Measurements from ENCODE around the gene KRTAP1-3.
"Not testable (repeated sequence)": the region's sequence is repeated elsewhere in the genome, so short reads cannot be mapped to it uniquely, and the experiment has no call there.

The KRTAP1-3 gene

GRCh38 chr17:41034346-41034935 lies at the start of gene KRTAP1-3:
Gene KRTAP1-3 (minus strand): TSS chr17:41034874. CDS start chr17:41034821, 53 bp downstream.
- not testable (repeated sequence) for DNase-seq

GRCh38 chr17:41084100-41084856 lies 49.6 kb upstream of the KRTAP1-3 start, which contains the start of gene KRTAP4-7:
Gene KRTAP4-7 (plus strand): TSS chr17:41084150. CDS start chr17:41084207, 57 bp downstream.
- not testable (repeated sequence) for DNase-seq

GRCh38 chr17:41083427-41083826 lies 48.8 kb upstream of the KRTAP1-3 start:
- not testable (repeated sequence) for DNase-seq

- no peak for DNase-seq
Observed at GRCh38 chr17:41082626-41083025, 48.0 kb upstream of the KRTAP1-3 start.

GRCh38 chr17:41076788-41077187 lies 42.1 kb upstream of the KRTAP1-3 start:
- no peak for DNase-seq

GRCh38 chr17:41073676-41074075 lies 39.0 kb upstream of the KRTAP1-3 start:
- DNase-seq: no peak

- no peak for DNase-seq
Observed at GRCh38 chr17:41071606-41072360, 37.1 kb upstream of the KRTAP1-3 start.

- DNase-seq: no peak
Observed at GRCh38 chr17:41069031-41069430, 34.4 kb upstream of the KRTAP1-3 start.

- no peak for DNase-seq
Observed at GRCh38 chr17:41067281-41067680, 32.6 kb upstream of the KRTAP1-3 start.

GRCh38 chr17:41065829-41066624 lies 31.4 kb upstream of the KRTAP1-3 start, which contains the start of gene KRTAP2-4:
Gene KRTAP2-4 (minus strand): TSS chr17:41065879. CDS start chr17:41065845, 34 bp downstream.
- DNase-seq: no peak

- not testable (repeated sequence) for DNase-seq
Observed at GRCh38 chr17:41065016-41065689, 30.5 kb upstream of the KRTAP1-3 start.

- no peak for DNase-seq
Observed at GRCh38 chr17:41064301-41064700, 29.6 kb upstream of the KRTAP1-3 start.

- no peak for DNase-seq
Observed at GRCh38 chr17:41063449-41063848, 28.8 kb upstream of the KRTAP1-3 start.

GRCh38 chr17:41061964-41062363 lies 27.3 kb upstream of the KRTAP1-3 start:
- DNase-seq: no peak

GRCh38 chr17:41060052-41060604 lies 25.5 kb upstream of the KRTAP1-3 start, which contains the start of gene KRTAP2-3:
Gene KRTAP2-3 (minus strand): TSS chr17:41060114. CDS start chr17:41060050, 64 bp downstream.
- no peak for DNase-seq

GRCh38 chr17:41059276-41060051 lies 24.8 kb upstream of the KRTAP1-3 start:
- not testable (repeated sequence) for DNase-seq

GRCh38 chr17:41058741-41059140 lies 24.1 kb upstream of the KRTAP1-3 start:
- no peak for DNase-seq

GRCh38 chr17:41057547-41057946 lies 22.9 kb upstream of the KRTAP1-3 start:
- DNase-seq: no peak

- DNase-seq: not testable (repeated sequence)
Observed at GRCh38 chr17:41055130-41055529, 20.5 kb upstream of the KRTAP1-3 start, which contains the start of gene KRTAP2-2. Gene KRTAP2-2 (minus strand): TSS chr17:41055230. CDS start chr17:41055211, 19 bp downstream.

GRCh38 chr17:41054556-41054955 lies 19.9 kb upstream of the KRTAP1-3 start:
- DNase-seq: not testable (repeated sequence)
